ENCODE results near the gene COL1A1.

DNA sequence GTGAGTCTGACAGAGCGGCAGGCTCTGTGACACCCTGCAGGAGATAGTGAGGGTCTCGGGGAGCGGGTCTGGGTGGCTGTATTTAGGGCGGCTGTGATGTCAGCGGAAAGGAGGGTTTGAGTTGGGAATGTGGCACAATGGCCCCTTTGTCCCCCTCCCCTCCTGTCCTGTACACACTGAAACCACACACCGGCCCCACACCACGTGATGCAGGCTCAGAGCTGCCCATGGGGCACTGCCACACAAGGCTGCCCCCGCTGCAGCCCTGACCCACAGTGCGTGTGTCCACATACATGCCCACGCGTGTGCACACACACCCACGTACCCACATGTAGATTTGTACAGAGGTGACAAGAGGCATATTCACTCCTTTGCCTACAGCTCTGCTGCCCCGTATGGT is 20.3 kb downstream of the COL1A1 start:
- TF ChIP-seq, protein P1, sequence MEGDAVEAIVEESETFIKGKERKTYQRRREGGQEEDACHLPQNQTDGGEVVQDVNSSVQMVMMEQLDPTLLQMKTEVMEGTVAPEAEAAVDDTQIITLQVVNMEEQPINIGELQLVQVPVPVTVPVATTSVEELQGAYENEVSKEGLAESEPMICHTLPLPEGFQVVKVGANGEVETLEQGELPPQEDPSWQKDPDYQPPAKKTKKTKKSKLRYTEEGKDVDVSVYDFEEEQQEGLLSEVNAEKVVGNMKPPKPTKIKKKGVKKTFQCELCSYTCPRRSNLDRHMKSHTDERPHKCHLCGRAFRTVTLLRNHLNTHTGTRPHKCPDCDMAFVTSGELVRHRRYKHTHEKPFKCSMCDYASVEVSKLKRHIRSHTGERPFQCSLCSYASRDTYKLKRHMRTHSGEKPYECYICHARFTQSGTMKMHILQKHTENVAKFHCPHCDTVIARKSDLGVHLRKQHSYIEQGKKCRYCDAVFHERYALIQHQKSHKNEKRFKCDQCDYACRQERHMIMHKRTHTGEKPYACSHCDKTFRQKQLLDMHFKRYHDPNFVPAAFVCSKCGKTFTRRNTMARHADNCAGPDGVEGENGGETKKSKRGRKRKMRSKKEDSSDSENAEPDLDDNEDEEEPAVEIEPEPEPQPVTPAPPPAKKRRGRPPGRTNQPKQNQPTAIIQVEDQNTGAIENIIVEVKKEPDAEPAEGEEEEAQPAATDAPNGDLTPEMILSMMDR (optimal IDR thresholded peaks at IDR 0.05 in 1 of 3, IDR thresholded peaks at IDR 0.05 in 1 of 3, conservative IDR thresholded peaks at IDR 0.05 in 1 of 3; ENCODE audit: extremely low read depth in 1 of 3, insufficient read depth in 2 of 3, low read length in 3 of 3): no peak
- no peak for TF ChIP-seq EZH2 (IDR thresholded peaks at IDR 0.05; ENCODE audit: low read length)

Measured in keratinocyte (primary cell).